Measurements from ENCODE around the gene RIN3.
A peak's percentile ranks its signal among the peaks of the same experiment; 100 is the strongest.

RIN3 gene, protein sequence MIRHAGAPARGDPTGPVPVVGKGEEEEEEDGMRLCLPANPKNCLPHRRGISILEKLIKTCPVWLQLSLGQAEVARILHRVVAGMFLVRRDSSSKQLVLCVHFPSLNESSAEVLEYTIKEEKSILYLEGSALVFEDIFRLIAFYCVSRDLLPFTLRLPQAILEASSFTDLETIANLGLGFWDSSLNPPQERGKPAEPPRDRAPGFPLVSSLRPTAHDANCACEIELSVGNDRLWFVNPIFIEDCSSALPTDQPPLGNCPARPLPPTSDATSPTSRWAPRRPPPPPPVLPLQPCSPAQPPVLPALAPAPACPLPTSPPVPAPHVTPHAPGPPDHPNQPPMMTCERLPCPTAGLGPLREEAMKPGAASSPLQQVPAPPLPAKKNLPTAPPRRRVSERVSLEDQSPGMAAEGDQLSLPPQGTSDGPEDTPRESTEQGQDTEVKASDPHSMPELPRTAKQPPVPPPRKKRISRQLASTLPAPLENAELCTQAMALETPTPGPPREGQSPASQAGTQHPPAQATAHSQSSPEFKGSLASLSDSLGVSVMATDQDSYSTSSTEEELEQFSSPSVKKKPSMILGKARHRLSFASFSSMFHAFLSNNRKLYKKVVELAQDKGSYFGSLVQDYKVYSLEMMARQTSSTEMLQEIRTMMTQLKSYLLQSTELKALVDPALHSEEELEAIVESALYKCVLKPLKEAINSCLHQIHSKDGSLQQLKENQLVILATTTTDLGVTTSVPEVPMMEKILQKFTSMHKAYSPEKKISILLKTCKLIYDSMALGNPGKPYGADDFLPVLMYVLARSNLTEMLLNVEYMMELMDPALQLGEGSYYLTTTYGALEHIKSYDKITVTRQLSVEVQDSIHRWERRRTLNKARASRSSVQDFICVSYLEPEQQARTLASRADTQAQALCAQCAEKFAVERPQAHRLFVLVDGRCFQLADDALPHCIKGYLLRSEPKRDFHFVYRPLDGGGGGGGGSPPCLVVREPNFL

DNA sequence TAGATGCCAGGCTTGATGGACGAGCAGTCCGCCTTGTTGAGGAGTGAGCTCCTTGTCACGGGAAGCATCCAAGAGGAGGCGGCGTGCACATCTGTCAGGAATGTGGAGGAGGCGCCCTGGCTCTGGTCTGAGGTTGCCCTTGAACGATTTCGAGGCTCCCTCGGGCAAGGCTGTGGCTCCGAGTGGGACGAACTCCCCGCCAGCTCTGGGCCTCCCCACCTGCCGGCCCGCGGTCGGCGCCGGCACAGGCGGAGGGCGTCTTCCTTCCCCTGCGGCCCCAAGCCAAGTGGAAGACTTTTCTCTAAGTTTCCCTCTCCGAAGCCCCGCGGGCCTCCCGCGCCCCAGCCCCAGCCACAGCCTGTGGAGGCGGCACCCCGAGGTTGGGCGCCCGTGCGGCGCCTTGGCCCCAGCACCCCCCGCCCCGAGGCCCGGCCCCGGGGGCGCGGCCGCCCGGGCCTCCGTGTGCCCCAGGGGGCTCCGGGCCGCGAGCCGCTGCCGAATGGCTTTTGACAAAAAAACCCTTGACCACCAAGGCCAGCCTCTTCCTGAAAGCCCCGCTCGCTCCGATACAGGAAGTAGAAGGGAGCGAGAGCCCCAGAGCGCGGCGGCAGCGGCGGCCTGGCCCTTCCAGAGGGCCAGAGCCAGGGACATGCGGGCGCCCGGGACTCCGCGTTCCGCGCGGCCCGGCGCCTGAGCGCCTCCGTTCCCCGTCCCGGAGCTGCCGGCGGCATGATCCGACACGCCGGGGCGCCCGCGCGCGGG, at the start of gene RIN3:
RIN3 (plus strand) TSS at position 578 of the 762 bp plus-strand sequence; CDS start at position 730, 152 bp downstream.
- in situ Hi-C loops (cut with HindIII; ENCODE audit: low sequenced_read_pairs) = no loop called here
- DNase-seq (ENCODE audit: low read depth) = no peak
- TF ChIP-seq, protein P1, sequence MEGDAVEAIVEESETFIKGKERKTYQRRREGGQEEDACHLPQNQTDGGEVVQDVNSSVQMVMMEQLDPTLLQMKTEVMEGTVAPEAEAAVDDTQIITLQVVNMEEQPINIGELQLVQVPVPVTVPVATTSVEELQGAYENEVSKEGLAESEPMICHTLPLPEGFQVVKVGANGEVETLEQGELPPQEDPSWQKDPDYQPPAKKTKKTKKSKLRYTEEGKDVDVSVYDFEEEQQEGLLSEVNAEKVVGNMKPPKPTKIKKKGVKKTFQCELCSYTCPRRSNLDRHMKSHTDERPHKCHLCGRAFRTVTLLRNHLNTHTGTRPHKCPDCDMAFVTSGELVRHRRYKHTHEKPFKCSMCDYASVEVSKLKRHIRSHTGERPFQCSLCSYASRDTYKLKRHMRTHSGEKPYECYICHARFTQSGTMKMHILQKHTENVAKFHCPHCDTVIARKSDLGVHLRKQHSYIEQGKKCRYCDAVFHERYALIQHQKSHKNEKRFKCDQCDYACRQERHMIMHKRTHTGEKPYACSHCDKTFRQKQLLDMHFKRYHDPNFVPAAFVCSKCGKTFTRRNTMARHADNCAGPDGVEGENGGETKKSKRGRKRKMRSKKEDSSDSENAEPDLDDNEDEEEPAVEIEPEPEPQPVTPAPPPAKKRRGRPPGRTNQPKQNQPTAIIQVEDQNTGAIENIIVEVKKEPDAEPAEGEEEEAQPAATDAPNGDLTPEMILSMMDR (IDR thresholded peaks at IDR 0.05; ENCODE audit: low read depth, low read length, missing control alignments) = no peak
- H3K4me3 ChIP-seq (ENCODE audit: low read depth, low read length) = peak within 1 kb of the TSS; percentile 58

DNA sequence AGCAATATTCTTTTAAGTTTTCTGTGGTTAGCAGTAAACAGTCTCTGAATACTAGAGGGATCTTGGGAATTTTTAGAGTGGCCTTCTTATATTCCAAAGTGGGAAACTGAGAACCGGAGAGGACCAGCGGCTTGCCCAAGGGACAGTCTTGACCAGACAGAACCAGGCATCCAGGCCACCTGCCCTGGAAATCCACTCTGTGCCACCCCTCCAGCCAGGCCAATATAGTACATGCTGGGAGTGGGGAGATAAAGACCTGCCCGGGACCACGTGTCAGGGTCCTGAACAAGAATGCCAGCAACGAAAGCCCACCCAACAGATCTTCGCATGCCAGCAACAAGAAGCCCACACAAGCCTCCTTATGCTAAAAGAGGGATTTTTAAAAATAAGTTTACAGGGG, 49.4 kb upstream of the RIN3 start:
- DNase-seq (ENCODE audit: low read depth) = no peak
- TF ChIP-seq, protein P1 (IDR thresholded peaks at IDR 0.05; ENCODE audit: low read depth, low read length, missing control alignments) = no peak
- H3K4me3 ChIP-seq (ENCODE audit: low read depth, low read length) = no peak overlapping the region
- in situ Hi-C loops (cut with HindIII; ENCODE audit: low sequenced_read_pairs) = no loop called here

DNA sequence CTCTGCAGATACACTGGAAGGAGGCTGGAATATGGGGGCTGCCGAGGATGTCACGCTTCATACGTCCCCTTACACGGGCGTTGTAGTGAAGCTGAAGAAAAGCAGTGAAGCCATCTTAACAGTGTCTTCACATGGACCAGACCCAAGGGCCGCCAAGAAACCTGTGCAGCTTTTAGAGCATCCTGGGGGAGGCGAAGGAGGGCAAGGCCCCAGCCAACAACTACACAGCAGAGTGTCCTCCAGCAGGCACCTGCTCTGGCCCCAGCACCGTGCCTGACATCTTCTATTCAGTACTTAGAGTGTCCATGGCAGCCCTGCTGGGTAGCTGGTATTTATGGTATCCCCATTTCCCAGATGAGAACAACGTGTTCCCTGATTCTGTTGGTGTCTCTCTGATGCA, 48.9 kb upstream of the RIN3 start:
- H3K4me3 ChIP-seq (ENCODE audit: low read depth, low read length) = no peak overlapping the region
- TF ChIP-seq, protein P1 (IDR thresholded peaks at IDR 0.05; ENCODE audit: low read depth, low read length, missing control alignments) = no peak
- no peak for DNase-seq (ENCODE audit: low read depth)
- in situ Hi-C loops (cut with HindIII; ENCODE audit: low sequenced_read_pairs) = no loop called here

- TF ChIP-seq, protein P1 (IDR thresholded peaks at IDR 0.05; ENCODE audit: low read depth, low read length, missing control alignments) = no peak
- no peak for DNase-seq (ENCODE audit: low read depth)
- no peak overlapping the region for H3K4me3 ChIP-seq (ENCODE audit: low read depth, low read length)
- in situ Hi-C loops (cut with HindIII; ENCODE audit: low sequenced_read_pairs) = no loop called here
These were observed 48.1 kb upstream of the RIN3 start for GRCh38 chr14:92465353-92466055.

DNA sequence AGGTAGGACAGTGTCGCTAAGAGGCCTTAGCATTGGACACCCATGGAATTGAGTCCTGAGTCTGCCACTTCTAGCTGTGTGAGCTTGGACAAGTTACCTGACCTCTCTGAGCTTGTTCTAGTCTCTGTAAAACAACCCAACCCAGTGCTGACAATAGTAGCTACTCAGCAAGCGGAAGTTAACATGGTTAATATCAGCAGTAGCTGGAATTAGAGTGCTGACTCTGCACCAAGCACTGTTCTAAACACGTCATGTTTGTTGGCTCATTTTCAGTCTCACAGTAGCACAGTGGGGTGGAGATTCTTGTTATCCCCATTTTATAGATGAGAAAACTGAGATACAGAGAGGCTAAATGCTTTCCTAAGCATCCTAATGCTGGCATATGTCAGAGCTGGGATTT, 47.5 kb upstream of the RIN3 start:
- no peak for DNase-seq (ENCODE audit: low read depth)
- no peak overlapping the region for H3K4me3 ChIP-seq (ENCODE audit: low read depth, low read length)
- in situ Hi-C loops (cut with HindIII; ENCODE audit: low sequenced_read_pairs) = no loop called here
- TF ChIP-seq, protein P1 (IDR thresholded peaks at IDR 0.05; ENCODE audit: low read depth, low read length, missing control alignments) = no peak

Measured in astrocyte of the cerebellum (primary cell).